GM21737 (cell line): ENCODE results near the gene TTC34.
"Not testable (repeated sequence)": the region's sequence is repeated elsewhere in the genome, so short reads cannot be mapped to it uniquely, and the experiment has no call there.

ENCODE experiments used
- ATAC-seq: cut with Tn5 transposase; IDR thresholded peaks from one replicate; pipeline ENCODE4 v1.9.1; 2021; ENCODE audit warnings: mild to moderate bottlenecking, moderate library complexity; ENCODE audit not compliant: unreplicated experiment

Gene TTC34

DNA sequence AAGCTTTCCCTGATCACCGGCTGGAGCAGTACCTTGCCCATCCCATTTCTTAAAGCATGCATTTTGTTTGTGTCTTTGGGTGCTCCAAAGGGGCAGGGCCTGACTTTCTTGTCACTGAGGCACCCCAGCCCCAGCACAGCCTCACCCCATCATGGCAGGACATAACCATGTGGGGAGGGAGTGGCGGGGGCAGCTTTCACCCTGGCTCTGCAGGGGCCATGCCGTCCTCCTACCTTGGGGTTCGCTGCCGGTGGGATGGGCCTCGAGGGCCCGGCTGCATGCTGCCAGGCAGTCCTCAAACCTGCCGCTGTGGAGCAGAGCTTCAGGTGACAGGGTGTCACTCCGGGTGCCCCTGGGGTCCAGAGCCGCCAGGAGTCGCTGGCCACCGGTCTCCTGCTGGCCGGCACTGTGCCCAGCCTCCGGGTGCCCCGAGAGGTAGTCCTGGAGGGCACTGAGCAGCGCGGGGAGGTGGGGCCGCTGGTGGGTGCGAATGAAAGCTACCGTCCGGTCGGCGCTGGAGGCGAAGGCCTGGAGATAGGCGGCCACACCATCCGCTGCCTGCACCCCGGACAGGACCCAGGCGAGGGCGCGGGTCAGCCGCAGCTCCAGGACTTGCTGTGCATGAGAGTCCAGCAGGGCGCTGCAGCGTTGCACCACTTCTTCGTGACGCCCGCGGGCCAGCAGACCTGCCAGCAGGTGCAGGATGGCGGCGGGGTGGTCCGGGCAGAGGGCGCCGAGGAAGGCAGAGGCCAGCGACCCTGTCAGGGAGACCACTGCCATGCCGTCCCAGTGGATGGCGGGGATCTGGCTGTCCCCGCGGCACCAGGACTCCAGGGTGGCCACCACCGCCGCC is 1.5 kb downstream of the TTC34 start:
- ATAC-seq: no peak

DNA sequence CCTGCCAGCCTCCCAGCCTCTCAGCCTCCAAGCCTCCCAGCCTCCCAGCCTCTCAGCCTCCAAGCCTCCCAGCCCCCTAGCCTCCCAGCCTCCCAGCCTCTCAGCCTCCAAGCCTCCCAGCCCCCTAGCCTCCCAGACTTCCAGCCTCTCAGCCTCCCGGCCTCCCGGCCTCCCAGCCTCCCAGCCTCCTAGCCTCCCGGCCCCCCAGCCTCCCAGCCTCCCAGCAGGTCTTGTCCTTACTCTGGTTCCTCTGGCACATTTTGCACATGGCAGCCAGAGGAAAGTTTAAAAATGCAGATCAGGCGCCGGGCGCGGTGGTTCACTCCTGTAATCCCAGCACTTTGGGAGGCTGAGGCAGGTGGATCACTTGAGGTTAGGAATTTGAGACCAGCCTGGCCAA is 2.5 kb downstream of the TTC34 start:
- ATAC-seq: not testable (repeated sequence)

DNA sequence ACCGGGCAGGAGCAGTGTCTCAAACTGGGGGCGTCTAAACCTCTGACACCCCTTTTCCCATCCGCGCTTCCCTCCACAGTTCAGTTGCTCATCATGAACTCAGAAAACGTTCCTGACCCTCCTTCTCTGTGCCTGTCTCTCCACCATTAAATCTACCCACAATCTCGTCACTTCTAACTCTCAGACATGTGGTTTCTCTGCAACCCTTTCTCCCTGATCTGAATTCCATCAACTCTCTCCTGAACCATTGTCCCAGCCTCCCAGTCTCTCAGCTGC is 3.8 kb downstream of the TTC34 start:
- ATAC-seq: no peak

DNA sequence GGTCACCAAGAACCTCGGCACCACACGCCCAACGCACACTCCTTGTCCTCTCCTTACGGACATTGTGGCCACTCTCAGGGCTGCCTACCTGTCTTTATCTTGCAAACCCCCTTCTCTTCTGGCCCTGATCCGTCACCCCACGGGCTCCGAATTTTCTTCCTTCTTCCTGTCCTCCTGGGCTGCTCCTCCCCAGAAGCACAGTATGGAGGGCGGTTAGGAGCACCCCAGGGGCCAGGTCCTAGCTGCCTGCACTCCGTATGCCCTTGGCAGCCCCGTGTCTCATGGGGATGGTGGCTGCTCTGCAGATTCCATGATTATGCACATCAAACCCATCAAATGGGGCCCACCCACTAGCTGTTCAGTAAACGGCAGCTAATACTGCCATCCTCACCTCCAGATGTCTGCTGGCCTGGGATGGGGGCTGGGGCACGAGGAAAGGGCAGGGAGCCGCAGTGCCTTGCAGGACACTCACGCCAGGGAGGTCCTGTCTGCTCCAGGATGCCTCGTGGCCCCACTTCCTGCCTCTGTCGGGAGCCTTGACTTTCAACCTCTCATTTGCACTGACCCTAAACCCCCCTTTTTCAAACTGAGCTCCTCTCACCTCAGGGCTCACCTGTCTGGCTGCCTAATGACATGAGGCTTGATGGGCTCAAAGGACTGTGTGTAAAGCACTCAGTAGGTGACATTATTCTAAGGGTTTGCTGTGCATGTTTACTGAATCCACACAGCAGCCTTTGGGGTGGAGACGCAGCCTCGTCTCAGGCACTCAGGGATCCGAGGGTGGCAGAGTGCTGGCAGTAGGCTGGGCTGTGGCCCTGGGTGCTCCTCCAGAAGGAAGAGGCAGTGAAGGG is 4.4 kb downstream of the TTC34 start:
- ATAC-seq: no peak

DNA sequence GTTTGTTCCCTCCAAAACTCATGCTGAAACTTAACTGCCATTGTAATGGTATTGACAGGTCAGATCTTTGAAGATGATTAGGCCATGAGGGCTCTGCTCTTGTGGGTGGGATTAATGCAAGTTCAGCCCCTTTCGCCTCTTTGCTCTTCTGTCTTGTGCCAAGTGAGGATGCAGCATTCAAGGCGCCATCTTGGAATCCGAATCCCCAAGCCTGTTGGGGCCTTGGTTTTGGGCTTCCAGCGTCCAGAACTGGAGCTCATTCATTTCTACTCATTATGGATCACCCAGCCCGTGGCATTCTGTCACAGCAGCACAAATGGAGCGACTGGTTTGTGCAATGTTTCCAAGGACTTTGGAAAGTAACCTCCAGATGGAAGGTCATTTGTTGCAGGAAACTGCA is 5.6 kb downstream of the TTC34 start:
- no peak for ATAC-seq

DNA sequence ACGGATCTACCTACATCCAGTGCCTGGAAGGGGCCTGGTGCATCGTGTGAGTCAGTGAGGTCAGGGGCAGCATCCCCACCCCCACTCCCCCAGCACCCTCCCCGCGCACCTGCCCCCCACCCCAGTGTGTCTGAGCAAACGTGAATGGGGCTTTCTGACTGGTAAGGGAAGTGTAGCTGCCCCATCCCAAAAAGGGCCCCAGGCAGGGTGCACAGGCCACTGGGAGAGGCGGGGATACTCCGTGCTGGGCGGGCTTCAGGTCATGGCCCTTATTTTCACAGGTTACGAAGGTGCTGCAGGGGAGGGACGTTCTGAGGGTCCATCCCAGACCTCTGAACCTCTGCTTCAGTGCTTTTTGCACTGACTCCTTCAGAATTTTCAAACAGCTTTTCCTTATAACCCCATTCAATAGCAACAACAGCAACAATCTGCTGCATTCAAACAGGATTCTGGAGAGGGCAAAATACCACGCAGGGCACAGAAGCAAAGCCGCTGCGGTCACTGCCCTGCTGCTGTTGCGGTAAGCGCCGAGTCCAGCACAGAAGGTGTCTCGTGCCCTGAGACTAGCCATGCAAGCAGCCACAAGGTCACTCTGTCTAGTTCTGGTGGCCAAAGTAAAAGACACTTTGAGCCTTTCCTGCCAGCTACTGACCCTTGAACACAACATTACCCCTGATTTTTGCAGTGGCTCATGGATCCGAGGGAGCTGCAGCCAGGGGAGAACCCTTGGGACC is 10.3 kb downstream of the TTC34 start:
- ATAC-seq: no peak

DNA sequence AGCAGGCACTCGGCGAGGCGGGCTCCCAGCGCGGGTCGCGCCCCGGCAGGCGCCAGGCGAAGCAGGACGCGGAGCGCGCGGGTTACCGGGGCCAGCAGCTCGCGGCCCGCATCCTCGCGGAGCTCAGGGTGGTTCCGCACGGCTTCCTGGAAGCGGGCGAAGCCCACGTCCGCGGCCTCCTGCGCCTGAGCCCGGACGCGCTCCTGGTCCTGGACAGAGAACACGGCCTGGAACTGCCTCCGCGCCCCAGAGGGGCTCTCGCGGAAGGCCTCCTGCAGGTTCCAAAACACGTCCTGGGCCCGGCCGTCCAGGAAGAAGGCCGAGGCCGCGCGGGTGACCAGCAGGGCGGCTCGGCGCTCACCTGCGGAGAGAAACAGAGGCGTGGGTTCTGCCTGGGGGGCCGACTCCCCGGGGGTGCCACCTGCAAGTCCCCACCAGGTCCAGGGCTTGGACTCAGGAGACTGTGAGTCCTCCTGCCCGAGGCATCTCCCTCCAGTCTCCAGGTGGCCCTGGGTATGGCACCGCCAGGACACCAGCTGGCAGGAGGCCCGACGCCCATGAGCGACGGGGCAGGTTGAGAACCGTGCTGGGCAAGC is 11.4 kb downstream of the TTC34 start:
- no peak for ATAC-seq

DNA sequence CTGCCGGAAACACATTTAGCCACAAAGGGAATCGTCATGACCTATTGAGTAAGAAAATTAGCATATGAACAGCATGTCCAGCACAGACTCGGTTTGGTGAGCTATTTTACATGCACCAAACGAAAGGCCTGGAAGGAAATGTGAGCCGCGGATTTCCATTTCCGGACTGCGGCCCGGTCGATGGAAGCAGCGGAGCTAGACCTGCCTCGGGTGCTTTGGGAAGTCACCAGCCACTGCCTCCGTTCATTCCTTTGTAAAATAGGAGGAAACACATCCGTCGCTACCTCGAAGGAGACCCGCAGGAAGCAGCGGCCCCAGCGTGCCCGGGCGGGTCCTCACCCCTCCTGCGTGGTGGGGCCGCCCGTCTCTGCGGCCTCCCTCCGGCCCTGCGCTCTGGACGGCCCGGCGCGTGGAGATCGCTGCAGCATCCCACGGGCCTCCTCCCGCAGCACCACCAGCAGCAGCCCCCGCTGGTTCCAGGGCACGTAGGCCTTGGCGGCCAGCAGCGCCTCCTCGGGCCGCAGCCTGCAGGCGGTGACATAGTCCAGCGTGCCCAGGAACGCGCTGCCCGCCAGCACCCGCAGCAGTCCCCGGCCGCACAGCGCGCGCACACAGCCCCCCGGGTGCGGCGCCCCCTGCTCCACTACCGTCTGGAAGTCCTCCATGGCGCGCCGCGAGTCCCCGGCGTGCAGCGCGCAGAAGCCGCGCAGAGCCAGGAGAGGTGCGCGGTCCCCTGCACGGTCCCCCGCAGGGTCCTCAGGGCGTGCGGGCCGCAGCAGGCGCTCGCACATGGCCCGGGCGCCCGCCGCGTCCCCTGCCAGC is 12.1 kb downstream of the TTC34 start:
- ATAC-seq: no peak

DNA sequence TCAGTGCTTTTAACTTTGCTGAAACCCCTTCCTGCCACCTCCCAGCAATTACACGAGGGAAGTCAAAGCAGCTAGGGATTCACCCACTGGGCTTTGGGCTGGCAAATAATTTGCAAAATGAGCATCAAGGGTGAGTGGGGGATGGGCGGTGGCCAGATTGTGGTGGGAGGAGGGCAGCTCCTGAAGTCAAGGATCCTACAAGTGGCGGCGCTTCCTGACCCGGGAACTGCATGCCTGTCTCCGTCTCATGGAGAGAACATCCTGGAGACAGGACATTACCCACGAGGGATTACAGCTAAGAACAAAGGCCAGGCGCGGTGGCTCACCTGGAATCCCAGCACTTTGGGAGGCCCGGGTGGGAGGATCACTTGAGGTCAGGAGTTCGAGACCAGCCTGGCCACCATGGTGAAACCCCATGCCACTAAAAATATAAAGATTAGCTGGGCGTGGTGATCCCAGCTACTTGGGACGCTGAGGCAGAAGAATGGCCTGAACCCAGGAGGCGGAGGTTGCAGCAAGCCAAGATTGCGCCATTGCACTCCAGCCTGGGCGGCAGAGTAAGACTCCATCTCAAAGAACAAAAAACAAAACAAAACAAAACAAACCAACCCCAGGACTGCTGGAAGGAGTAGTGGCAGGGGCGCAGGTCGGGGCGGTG is 12.9 kb downstream of the TTC34 start:
- no peak for ATAC-seq

DNA sequence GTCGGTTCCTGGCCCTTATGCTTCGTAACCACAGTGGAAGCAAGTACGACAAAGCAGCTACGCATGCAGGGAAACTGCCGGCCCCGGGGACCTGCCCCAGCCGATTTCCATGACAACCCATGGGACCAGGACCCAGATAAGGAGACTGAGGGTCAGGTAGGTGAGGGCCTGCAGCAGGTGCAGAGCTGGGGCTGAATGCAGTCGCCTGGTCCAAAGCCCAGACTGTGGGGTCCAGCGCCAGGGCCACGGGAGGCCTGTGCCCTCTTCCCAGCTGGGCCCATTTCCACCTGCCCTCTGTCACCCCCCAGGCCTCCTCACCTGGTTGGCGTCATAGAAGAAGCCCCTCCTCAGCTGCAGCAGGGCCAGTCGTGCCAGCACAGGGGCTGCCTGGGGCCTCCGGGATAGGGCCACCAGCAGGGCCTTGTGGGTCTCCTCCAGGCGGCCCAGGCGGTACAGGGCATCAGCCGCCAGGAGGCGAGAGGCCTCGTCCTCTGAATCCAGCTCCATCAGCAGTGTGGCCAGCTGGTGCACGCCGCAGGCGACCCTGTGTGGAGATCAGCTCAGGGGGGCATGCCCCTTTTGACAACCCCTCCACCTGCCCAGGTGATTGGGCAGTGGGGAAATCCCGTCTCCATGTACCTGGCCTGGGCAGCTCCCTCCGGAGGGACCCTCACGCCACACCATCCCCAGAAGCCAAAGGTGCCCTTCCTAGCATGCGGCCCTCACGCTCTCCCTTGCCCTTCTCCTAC is 14.2 kb downstream of the TTC34 start:
- no peak for ATAC-seq

DNA sequence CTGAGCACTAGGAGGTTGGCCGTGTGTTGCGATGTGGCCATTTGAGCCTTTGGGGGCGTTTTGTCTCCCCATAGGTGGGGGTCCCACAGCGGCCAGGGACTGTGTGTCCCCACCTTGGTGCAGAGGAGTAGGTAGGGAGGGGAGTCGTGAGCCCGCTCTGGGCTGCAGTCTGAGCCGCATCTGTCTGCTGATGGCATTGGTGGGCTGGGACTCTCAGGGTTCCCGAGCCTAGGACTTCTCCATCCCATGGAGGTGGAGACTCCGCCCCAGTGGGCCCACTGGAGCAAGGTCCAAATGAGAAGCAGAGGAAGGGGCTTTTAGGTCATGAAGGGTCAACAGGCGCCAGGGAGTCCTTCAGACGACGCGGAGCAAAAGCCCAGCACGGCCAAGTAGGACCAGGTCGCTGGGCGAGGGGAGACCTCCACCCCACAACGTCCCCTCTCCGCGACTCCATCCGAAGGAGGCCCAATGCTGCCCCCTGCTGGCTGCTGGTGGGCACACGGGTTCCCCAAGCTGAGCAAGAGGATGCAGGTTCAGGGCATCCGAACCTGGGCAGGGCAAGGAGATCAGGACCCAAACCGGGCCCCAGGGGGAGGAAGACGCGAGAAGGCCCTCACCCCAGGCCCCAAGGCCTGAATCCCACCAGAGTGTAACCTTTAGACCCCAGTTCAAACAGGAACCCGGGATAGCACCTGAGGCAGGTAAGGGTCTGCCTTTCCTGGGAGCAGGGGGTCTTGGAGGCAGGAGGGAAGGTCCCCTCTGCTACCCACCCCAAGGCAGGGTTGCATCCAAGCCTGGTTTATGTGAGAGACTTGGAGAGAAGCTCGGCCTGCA is 14.9 kb downstream of the TTC34 start:
- no peak for ATAC-seq

DNA sequence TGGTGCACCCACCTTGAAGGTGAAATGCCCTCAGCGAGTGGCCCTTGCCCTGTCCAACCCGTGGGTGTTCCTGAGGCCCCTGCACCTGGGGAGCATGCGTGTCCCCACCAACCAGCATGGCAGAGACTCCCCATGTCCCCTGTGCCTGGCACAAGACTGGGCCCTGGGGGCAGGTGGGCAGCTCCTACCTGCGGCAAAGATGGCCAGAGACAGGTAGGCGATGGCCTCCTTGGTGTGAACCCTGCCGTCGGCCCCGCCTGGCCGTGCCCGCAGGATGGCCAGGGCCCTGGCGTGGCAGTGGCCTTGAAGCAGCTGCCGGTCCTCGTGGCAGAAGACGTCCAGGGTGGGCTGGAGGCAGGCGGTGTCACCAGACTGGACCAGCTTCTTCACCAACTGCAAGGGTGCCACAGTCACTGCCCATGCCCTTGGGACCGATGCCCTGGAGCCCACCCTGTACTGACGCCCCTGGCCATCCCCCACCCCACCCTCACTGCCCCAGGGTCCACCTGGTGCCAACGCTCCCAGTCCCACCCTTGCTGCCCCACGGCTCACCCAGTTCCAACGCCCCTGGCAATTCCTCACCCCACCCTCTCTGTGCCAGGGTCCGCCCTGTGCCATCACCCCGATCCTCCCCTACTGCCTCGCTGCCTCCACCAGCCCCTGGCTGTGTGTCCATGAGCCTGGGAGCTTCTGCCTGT is 15.7 kb downstream of the TTC34 start:
- no peak for ATAC-seq

DNA sequence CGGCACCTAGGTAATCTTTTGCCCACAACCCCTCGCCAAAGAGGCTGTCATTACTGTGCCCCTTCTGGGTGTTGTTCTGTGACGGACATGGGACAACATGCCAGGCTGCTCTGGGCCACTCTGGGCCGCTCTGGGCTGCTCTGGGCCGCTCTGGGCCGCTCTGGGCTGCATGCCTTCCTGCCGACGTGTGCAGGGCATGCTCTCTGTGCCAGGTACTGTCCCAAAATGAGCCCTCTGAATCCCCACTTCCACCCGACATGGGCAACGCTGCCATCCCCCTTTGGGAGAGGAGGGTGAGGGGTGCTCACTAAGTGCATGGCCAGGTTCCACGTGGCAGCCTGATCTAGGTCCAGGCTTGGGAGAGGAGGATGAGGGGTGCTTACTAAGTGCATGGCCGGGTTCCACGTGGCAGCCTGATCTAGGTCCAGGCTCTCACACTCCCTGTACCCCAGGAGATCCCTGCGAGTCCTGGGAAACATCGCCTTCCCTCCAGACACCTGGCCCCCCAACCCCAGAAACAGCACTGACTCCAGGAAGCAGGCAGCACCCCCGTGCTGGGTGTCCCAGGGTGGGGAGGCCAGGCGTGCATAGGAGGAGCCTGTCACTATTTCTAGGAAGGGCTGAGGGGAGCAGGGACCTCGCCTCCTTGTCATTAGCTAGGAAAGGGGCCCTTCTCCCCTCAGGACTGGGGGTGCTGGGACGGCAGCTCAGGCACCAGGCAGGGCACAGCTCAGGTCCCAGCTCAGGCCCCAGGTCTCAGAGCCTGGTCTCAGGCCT is 16.5 kb downstream of the TTC34 start:
- ATAC-seq: no peak

DNA sequence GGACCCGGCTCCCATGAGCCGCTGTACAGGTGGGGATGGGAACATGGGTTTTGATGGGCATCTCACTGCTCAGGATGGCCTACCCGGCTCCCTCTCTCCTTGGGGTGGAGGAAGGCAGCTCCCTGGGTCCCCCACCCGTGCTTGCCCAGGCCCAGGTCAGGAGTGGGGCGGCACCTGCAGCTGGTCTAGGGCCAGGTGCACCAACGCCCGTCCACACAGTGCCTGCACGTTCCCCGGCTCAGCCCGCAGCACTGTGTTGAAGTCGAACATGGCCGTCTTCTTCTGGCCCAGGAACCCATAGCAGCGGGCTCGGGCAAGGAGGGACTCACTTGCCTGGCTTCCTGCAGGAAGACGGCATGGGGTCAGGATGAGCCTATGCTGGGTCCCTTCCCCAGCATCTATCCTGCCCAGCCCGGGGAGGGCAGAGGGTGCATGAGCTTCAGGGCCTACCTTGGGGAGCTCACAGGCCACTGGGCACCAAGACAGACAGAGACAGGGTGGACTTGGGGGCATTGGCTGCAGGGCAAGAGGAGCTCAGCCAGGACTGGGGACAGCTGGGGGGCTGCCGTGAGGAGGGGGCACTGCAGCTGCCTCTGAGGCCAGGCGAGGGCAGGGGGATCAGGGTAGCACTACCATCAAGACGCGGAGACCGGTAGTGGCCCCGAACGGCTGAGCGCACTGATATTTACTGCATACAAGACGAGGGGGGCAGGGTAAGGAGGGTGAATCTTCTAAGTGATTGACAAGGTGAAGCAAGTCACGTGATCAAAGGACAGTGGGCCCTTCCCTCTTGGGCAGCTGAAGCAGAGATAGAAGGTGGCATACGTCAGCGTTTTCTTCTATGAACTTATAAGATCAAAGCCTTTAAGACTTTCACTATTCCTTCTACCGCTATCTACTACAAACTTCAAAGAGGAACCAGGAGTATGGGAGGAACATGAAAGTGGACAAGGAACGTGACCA is 17.8 kb downstream of the TTC34 start:
- ATAC-seq: no peak

DNA sequence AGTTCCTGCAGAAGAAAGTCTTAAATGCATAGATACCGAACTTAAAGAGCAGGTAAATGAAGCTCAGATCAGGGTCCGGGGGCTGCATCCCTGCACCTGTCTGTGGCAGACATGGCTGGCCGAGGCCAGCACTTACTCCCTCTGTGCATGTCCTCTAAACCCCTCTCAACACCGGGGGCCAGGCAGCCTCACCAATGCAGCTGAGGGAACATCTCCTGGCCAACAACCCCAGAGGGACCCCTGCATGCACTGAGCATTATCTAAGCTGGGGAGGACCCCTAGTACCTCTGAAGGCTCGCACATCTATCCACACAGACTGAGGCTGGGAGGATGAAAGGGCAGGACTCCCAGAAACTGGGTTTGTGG is 18.4 kb downstream of the TTC34 start:
- no peak for ATAC-seq

DNA sequence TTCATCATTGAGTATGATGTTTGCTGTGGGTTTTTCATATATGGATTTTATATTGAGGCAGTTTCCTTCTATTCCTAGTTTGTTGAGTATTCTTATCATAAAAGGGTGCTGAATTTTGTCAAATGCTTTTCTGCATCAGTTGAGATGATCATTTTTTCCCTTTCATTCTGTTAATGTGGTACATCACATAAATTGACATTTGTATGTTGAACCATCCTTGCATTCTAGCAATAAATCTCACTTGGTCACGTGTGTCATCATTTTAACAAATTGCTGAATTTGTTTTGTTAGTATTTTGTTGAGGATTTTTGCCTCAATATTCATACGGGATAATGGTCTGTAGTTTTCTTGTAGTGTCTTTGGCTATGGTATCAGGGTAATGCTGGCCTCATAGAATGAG is 19.9 kb downstream of the TTC34 start:
- no peak for ATAC-seq
